DMS53 treated with DMSO at 0.1 percent for 48 hours (cell line): Measurements from ENCODE around the gene BAHD1.
"Not testable (repeated sequence)": the region's sequence is repeated elsewhere in the genome, so short reads cannot be mapped to it uniquely, and the experiment has no call there.

Experiments used
- DNase-seq: peaks from one replicate; lab custom pipeline; 2025; ENCODE audit not compliant: unreplicated experiment; lab: John Stamatoyannopoulos, UW

Gene BAHD1

GRCh38 chr15:40443255-40443654 lies 2.5 kb downstream of the BAHD1 start:
- no peak for DNase-seq

GRCh38 chr15:40443846-40444245 lies 3.1 kb downstream of the BAHD1 start:
- DNase-seq, result no peak

- DNase-seq, result no peak
These were observed 4.0 kb downstream of the BAHD1 start for GRCh38 chr15:40444736-40445135.

- DNase-seq, result no peak
These were observed 4.7 kb downstream of the BAHD1 start for GRCh38 chr15:40445421-40445922.

- no peak for DNase-seq
These were observed 5.4 kb downstream of the BAHD1 start for GRCh38 chr15:40446144-40446543.

GRCh38 chr15:40448354-40448753 lies 7.6 kb downstream of the BAHD1 start:
- no peak for DNase-seq

GRCh38 chr15:40449275-40449674 lies 8.5 kb downstream of the BAHD1 start:
- DNase-seq, result no peak

GRCh38 chr15:40450047-40450446 lies 9.3 kb downstream of the BAHD1 start:
- no peak for DNase-seq

- DNase-seq, result no peak
These were observed 10.9 kb downstream of the BAHD1 start for GRCh38 chr15:40451527-40452158.

- DNase-seq, result no peak
These were observed 11.7 kb downstream of the BAHD1 start for GRCh38 chr15:40452296-40453090.

- DNase-seq, result not testable (repeated sequence)
These were observed 13.2 kb downstream of the BAHD1 start for GRCh38 chr15:40453941-40454340.

GRCh38 chr15:40454904-40455391 lies 14.2 kb downstream of the BAHD1 start:
- DNase-seq, result no peak

GRCh38 chr15:40456299-40456712 lies 15.6 kb downstream of the BAHD1 start:
- no peak for DNase-seq

- DNase-seq, result no peak
These were observed 16.0 kb downstream of the BAHD1 start for GRCh38 chr15:40456738-40457137.

- no peak for DNase-seq
These were observed 18.0 kb downstream of the BAHD1 start for GRCh38 chr15:40458495-40459371.

GRCh38 chr15:40459391-40460015 lies 18.8 kb downstream of the BAHD1 start:
- DNase-seq, result no peak

- DNase-seq, result no peak
These were observed 19.7 kb downstream of the BAHD1 start for GRCh38 chr15:40460404-40460803.

GRCh38 chr15:40461958-40462357 lies 21.2 kb downstream of the BAHD1 start:
- DNase-seq, result no peak

GRCh38 chr15:40463279-40463678 lies 22.5 kb downstream of the BAHD1 start:
- DNase-seq, result no peak

- DNase-seq, result no peak
These were observed 23.3 kb downstream of the BAHD1 start for GRCh38 chr15:40463886-40464545.
